KOPT-K1 (cell line): ENCODE results near the gene SLC43A2.
"Not testable (repeated sequence)": the region's sequence is repeated elsewhere in the genome, so short reads cannot be mapped to it uniquely, and the experiment has no call there.

ENCODE experiments used
- H3K27ac ChIP-seq: fragments of 200-600 bp; sonication (generic); 2 replicates; pipeline ENCODE4 v1.5.1; 2016; ENCODE audit warnings: antibody characterized with exemption, mild to moderate bottlenecking, low read depth, low read length; ENCODE audit not compliant: poor library complexity, severe bottlenecking
- H3K36me3 ChIP-seq: fragments of 200-600 bp; sonication (generic); 2 replicates; pipeline ENCODE4 v1.5.1; 2017; ENCODE audit warnings: antibody characterized with exemption, mild to moderate bottlenecking, low read length, moderate library complexity; ENCODE audit not compliant: insufficient read depth
- H3K9me3 ChIP-seq: fragments of 200-600 bp; sonication (generic); 2 replicates; pipeline ENCODE4 v1.5.1; 2017; ENCODE audit warnings: antibody characterized with exemption, low read length, mild to moderate bottlenecking; ENCODE audit not compliant: insufficient read depth, poor library complexity, severe bottlenecking

The SLC43A2 gene

DNA sequence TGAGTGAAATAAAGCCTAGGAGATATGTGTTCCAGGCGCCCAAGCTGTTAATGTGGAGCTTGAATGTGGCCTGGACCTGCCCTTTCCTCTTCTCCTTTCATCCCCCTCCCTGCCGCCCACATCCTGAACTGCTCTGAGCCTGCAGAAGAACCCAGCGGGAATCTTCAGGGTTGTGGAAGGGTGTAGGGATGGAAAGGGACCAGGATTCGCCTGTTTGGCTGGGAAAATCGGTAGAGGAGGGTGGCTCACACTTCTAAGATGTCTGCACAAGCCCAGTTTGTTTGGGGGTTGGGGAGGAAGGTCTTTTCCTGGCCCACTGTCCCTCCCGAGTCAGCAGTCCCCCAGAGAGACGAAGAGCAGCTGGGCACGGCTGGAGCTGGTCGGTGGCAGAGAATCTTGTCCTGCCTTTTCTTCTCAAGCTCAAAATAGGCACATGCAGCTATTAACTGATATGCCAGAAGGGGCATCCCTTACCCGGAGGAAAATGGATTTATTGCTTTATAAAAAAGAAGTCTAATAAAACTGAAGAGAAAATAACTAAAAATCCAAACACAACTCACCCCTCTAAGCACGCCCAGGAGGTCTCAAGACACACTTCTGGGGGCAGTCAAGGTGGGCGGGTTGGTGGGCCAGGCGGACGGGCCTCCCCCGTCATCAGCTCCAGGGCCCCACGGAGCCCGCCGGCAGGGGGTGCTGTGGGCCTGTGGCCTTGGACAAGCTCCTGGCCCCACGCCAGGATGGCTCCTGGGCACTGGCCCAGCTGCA, 54.5 kb downstream of the SLC43A2 start:
- Histone ChIP-seq H3K27ac (peak overlapping the region; percentile 85), H3K36me3 (no peaks in the 10 kb centered on the region), H3K9me3 (no peaks in the 10 kb centered on the region)

DNA sequence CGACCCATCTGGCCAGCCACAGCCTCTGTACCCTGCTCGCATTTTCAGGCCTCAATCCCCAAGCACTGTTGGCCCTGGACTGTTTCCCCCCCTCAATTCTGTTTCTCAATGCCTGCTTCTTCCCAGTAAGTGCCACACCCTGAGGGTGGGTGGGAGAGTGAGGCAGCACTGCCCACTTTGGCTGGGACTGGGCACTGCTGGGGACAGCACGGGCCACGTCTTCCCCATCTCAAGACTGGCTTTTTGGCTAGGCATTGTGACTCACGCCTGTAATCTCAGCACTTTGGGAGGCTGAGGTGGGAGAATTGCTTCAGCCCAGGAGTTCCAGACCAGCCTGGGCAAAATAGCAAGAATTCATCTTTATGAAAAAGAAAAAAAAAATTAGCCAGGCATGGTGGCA, 56.0 kb downstream of the SLC43A2 start:
- not testable (repeated sequence) for H3K36me3 ChIP-seq, H3K9me3 ChIP-seq
- H3K27ac ChIP-seq = peak overlapping the region; percentile 85

DNA sequence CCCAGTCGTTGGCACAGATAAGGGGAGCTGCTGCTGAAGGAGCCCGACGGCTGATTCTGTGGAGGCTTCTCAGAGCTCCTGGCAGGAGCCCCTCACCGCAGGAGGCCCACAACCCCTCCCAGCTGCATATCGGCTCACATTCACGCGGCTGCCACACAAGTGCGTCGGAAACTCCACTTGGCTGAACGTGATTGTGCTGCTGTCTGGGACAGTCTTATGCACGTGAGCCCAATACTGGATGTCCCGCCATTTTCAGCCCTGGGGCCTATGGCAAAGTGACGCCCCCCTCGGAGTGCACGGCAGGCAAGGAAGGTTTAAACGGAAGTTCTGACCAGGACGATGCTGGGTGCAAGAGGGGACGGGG, 57.3 kb downstream of the SLC43A2 start:
- H3K9me3 ChIP-seq = no peaks in the 10 kb centered on the region
- H3K36me3 ChIP-seq = no peaks in the 10 kb centered on the region
- H3K27ac ChIP-seq = peak overlapping the region; percentile 85

DNA sequence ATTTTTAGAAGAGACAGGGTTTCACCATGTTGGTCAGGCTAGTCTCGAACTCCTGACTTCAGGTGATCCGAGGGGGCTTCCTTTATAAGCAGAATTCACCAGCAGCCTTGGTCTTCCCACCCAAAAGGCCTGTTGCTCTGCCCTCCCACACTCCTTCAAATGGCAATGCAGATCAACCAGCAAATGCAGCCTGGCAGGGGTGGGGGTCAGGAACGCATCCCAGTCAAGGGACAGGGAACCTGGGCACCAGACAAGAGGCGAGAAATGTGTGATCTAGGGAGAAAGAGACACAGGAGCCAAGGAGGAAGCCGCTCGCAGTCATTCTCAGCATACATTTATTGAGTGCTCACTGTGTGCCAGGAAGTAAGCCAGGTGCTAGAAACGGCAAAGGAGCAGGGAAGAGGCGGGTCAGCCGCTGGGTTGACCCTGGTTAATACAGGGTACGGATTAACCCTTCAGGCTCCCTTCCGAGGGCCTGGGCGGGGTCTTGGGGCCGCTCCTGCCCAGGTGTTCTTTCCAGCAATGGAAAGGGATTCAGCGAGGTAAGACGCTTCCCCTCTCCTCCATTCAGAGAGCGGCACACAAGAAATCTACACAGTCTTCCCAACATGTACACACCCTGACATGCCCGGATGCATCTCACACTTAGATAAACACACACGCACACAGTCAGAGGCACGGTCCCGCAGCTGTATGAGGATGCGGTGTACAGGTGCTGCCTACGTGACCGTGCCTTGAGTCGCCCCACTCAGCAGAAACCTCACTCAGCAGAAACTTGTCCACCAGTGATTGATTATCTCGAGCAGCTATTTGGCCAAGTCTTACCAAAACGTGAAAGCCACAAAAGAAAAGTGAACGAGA, 59.5 kb downstream of the SLC43A2 start:
- peak overlapping the region; percentile 39 for H3K27ac ChIP-seq
- no peaks in the 10 kb centered on the region for H3K36me3 ChIP-seq
- H3K9me3 ChIP-seq = no peaks in the 10 kb centered on the region

DNA sequence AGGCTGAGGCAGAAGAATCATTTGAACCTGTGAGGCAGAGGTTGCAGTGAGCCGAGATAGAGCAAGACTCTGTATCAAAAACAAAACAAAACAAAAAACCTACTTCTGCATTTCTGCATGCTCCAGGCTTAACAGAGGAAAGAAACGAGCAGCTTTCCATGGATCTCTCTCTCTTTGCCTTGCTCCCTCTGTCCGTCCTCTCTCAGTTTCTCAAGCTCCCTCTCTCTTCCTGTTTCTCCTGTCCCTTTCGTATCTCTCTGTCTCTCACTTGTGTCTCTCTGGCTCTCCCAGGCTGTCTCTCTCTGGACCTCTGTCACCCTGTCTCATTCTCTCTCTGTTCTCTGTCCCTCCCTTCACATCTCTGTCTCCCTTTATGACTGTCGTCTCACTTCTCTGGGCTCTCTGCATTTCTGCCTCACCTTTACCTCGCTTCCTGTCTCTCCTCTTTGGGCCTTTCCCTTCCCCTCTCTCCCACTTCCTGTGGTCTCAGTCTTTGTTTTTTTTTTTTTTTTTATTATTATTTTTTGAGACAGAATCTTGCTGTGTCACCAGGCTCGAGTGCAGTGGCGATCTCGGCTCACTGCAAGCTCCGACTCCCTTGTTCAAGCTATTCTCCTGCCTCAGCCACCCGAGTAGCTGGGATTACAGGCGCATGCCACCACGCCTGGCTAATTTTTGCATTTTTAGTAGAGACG, 62.0 kb downstream of the SLC43A2 start:
- H3K36me3 ChIP-seq = no peaks in the 10 kb centered on the region
- no peaks in the 10 kb centered on the region for H3K9me3 ChIP-seq
- H3K27ac ChIP-seq = peak overlapping the region; percentile 81

DNA sequence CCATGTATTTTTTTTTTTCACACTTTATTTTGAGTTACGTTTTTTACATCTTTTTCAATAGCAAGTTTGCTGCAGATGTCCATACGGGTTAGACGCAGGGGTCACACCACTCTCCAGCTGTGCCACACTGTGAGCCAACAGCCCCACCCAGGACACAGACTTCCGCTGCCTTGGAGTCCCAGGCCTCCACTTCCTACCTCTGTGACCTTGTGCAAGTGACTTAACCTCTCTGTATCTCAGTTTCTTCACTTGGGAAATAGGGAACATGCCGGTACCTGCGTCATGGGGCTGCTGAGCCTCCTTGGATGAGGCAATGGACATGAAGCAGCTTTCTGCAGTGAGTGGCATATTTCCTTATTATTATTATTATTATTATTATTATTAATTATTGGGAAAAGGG, 62.8 kb downstream of the SLC43A2 start:
- peak overlapping the region; percentile 10 for H3K27ac ChIP-seq
- no peaks in the 10 kb centered on the region for H3K36me3 ChIP-seq
- no peaks in the 10 kb centered on the region for H3K9me3 ChIP-seq

DNA sequence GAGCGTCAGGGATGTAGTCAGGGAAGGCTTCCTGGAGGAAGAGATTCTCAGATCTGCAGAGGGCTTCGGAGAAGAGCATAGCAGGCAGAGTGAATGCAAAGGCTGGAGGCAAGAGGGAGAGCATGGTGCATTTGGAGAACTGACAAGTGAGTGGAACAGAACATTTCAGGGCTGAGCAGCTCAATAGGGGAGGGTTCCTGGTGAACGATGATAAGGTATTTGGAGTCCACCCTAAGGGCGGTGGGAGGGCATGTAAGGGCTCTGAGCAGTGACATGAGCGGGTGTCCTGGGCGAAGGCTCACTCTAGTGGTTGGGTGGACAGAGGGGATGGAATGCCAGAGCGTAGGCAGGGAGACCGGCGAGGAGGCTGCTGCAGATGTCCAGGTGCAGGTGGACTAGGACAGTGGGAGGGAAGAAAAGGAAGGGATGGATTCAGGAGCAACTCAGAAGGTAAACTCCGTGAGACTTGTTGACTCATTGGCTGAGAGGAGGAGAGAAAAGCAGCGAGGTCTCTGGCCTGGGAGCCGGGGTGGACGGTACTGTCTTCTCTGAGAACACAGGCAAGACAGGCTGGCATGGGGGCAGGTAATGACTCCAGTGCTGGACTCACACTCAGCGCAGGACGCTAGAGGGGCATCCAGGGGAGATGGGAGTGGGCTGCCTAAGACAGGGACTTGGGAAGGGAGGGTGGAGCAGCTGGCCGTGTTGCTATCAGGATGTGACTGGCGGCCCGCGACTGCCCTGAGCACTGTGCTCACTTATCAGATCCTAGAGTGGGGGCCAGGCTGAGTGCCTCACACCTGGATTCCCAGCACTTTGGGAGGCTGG, 64.6 kb downstream of the SLC43A2 start:
- Histone ChIP-seq H3K27ac (peak overlapping the region; percentile 7), H3K36me3 (peaks cover 13% of the 10 kb centered on the region), H3K9me3 (no peaks in the 10 kb centered on the region)

DNA sequence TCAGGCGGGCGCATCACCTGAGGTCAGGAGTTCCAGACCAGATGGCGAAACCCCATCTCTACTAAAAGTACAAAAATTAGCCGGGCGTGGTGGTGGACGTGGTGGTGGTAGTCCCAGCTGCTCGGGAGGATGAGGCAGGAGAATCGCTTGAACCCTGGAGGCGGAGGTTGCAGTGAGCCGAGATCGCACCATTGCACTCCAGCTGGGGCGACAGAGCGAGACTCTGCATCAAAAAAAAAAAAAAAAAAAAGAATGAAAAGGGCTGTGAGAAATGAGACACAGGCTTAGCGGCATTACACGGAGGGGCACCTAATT, 65.2 kb downstream of the SLC43A2 start:
- not testable (repeated sequence) for H3K9me3 ChIP-seq
- peaks cover 18% of the 10 kb centered on the region for H3K36me3 ChIP-seq
- H3K27ac ChIP-seq = peak overlapping the region; percentile 71

DNA sequence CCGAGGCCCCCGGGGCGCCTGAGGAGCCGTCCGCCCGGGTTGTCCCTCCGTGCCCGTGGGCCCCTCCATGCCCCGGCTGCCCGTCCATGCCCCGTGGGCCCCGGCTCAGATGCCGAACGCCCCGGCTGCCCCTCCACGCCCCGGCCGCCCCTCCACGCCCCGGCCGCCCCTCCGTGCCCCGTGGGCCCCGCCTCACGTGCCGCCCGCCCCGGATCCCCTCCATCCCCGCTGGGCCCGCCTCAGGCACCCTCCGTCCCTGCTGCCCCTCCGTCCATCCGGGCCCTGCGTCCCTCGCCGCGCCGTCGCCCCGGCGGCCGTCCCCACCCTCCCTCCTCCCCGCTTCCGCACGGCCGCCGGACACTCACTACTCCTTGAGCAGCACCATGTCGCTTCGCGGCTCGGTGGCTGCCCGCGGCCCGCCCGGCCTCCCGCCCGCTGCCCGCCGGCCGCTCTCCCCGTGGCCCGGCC, 66.4 kb downstream of the SLC43A2 start:
- Histone ChIP-seq H3K9me3 (no peaks in the 10 kb centered on the region), H3K36me3 (peaks cover 30% of the 10 kb centered on the region), H3K27ac (peak overlapping the region; percentile 71)

DNA sequence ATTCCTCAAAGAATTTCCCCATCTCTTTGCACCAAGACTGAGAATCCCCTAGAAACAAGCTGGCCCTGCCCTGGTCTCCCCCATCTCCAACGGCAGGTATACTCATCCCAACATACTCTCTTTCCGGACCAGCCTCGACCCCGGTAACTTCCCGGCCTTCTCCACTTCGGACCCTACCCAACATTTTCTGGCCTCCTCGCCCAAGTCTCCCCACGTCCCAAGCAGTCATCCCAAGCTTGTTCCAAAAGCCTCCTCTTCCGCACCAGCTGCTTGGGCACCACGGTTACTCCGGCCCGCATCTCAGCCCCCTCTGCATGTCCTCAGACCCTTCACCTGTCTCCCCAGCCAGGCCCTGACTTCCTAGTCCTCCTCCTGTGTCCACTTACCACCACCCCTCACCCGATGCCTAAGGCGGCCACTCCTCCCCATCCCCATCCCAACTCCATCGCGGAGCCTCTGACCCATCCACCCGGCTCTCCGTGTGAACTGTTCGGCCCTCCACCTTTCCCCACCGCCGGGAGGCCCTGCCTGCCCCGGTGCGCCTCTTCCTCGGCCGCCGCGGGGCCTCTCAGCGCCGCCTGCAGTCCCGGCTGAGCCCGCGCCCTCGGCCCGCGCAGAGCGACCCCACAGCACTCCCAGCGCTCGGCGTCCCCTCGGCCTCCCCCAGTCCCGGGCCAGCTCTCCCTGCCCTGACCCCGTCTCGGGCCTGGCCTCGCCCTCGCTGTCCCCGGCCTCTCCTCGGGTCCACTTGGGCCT, 67.0 kb downstream of the SLC43A2 start:
- H3K36me3 ChIP-seq = peaks cover 36% of the 10 kb centered on the region
- peak overlapping the region; percentile 71 for H3K27ac ChIP-seq

DNA sequence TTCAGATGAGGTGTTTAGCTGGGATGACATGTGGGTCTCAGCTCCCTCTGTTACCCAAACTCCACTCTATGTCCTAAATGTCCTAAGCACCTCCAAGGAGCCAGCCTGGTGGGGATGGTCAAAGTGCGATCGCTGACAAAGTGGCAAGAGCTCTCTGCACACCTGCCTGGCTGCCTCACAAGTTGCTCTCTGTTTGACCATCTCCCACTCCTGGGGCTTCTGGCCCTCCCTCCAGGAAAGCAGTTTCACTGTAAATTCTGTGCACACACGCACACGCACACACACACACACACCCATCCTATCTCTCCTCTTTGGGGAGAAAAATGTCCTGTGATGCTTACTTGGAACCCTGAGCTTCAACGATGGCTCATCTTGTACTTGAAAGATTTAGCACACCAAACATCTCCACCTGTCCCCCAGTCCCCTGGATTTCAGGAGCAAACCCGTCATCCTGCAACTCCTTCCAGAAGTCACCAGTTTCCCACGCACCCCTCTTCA, 67.7 kb downstream of the SLC43A2 start:
- Histone ChIP-seq H3K9me3 (no peaks in the 10 kb centered on the region), H3K36me3 (peaks cover 43% of the 10 kb centered on the region), H3K27ac (peak overlapping the region; percentile 71)

More for the DNA sequence above, 67.0 kb downstream of the SLC43A2 start:
- H3K9me3 ChIP-seq = no peaks in the 10 kb centered on the region

DNA sequence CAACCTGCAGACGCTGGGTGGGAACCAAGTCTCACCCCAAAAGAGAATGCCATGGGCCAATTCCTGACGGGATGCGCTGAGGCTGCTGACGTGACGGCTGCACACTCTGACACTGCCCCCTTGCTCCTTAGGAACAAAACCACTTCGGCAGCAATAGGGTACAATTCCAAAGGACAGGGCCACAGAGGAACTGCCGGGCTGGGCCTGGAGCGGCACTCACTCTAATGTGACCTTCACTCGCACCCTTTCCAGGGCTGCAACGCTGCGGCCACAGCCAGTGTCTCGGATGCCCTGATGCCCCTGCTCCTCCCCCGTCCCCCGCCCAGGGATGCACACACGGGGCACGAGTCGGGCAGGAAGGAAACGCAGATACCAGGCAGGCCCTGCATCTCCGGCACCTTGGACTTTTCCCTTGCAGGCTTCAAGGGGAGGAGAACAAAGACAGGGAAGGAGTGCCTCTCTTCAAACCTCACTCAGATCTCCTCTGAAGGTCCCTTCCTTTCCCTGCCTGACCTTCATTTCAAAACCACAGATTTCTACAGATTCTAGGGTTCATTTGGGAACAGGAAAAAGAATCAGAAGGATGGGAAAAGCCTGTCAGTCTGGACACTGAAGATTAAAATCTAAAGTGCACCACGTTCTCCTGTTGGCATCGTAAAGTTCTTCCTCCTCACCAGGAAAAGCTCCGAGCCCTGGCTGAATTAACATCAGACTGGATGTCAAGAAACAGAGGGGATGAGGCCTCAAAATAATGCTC, 68.4 kb downstream of the SLC43A2 start:
- Histone ChIP-seq H3K36me3 (peaks cover 50% of the 10 kb centered on the region), H3K9me3 (no peaks in the 10 kb centered on the region), H3K27ac (peak overlapping the region; percentile 71)
